ENCODE results near the gene GALNTL6. TPM values are rescaled to one million over a fixed set of nuclear protein-coding genes. Genes with fewer than 3 reads are reported as not detected.

The GALNTL6 gene
- total and polyA plus RNA-seq, 4 donors: 0.08 to 0.09 (median 0.09) TPM; not detected in 1

DNA sequence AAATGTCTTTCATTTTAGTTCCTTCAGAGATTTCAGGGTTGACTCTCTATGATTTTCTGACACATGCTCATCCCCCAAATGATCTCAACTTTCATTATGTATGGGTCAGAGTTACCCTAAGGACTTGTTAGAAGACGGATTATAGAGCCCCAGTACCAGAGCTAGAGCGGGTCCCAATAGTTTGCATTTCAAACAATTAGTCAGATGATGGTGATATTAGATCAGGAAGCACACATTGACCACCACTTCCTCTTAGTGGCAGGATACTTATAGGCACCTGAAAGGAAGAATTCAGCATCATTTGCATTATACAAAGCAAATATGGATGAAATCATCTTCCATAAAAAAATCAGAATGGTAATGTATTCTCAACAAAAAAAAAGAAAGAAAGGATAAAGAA is 106.1 kb downstream of the GALNTL6 start:
- H3K4me3 ChIP-seq: no peak overlapping the region
- whole genome bisulfite sequencing, 2 donors: 45 to 65% methylated on average over 2 of the region's 2 CpGs
- no peak for ATAC-seq (ENCODE audit: insufficient read depth, low FRiP score)

DNA sequence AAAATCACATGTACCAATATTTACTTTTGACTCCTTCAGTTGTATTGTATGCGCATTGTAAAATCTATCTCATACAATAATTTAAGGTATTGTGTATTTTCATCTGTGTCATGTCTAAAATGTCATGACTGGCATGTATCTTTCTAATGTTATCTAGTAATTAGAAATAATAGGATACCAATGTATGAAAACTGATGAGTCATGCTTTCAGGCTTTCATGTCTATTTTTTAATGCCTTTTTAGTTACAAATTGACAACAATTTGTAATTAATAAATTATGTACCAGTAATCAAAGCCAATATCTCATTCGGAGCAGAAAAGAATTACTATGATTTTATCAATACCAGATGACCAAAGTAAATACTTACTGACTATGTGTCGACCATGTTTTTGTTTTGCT is 107.7 kb downstream of the GALNTL6 start:
- TF ChIP-seq, protein P1, sequence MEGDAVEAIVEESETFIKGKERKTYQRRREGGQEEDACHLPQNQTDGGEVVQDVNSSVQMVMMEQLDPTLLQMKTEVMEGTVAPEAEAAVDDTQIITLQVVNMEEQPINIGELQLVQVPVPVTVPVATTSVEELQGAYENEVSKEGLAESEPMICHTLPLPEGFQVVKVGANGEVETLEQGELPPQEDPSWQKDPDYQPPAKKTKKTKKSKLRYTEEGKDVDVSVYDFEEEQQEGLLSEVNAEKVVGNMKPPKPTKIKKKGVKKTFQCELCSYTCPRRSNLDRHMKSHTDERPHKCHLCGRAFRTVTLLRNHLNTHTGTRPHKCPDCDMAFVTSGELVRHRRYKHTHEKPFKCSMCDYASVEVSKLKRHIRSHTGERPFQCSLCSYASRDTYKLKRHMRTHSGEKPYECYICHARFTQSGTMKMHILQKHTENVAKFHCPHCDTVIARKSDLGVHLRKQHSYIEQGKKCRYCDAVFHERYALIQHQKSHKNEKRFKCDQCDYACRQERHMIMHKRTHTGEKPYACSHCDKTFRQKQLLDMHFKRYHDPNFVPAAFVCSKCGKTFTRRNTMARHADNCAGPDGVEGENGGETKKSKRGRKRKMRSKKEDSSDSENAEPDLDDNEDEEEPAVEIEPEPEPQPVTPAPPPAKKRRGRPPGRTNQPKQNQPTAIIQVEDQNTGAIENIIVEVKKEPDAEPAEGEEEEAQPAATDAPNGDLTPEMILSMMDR (IDR thresholded peaks at IDR 0.05; ENCODE audit: control extremely low read depth, extremely low read depth): no peak
- Histone ChIP-seq H3K4me1 (ENCODE audit: control insufficient read depth in 5 of 5, insufficient read depth in 5 of 5, low read length in 5 of 5) (no peaks in the 10 kb centered on the region), H3K4me3 (no peak overlapping the region), H3K27me3 (ENCODE audit: control insufficient read depth in 3 of 3, insufficient read depth in 3 of 3, low read length in 2 of 3) (no peaks in the 10 kb centered on the region), H3K9ac (ENCODE audit: insufficient read depth in 1 of 2, low read length in 2 of 2) (no peak overlapping the region), H3K27ac (ENCODE audit: low read depth in 1 of 2, low read length in 1 of 2) (no peak overlapping the region), H3K9me3 (ENCODE audit: control insufficient read depth in 4 of 4, insufficient read depth in 3 of 4, low read length in 3 of 4) (no peaks in the 10 kb centered on the region), H3K36me3 (ENCODE audit: control insufficient read depth in 4 of 4, insufficient read depth in 4 of 4, low read length in 4 of 4) (no peaks in the 10 kb centered on the region)
- WGBS, 2 donors: 88 to 91% methylated on average over 3 of the region's 3 CpGs
- ATAC-seq (ENCODE audit: insufficient read depth, low FRiP score) (no peak), DNase-seq (no peak)

More for the DNA sequence above, 106.1 kb downstream of the GALNTL6 start:
- Histone ChIP-seq H3K4me1 (ENCODE audit: control insufficient read depth in 5 of 5, insufficient read depth in 5 of 5, low read length in 5 of 5) (no peaks in the 10 kb centered on the region), H3K27ac (ENCODE audit: low read depth in 1 of 2, low read length in 1 of 2) (no peak overlapping the region), H3K36me3 (ENCODE audit: control insufficient read depth in 4 of 4, insufficient read depth in 4 of 4, low read length in 4 of 4) (no peaks in the 10 kb centered on the region), H3K9me3 (ENCODE audit: control insufficient read depth in 4 of 4, insufficient read depth in 3 of 4, low read length in 3 of 4) (no peaks in the 10 kb centered on the region), H3K27me3 (ENCODE audit: control insufficient read depth in 3 of 3, insufficient read depth in 3 of 3, low read length in 2 of 3) (no peaks in the 10 kb centered on the region), H3K9ac (ENCODE audit: insufficient read depth in 1 of 2, low read length in 2 of 2) (no peak overlapping the region)
- no peak for DNase-seq
- TF ChIP-seq, protein P1 (IDR thresholded peaks at IDR 0.05; ENCODE audit: control extremely low read depth, extremely low read depth): no peak

- no peak for ATAC-seq (ENCODE audit: insufficient read depth, low FRiP score)
These were observed 111.7 kb downstream of the GALNTL6 start for GRCh38 chr4:171924746-171925376.

More at GRCh38 chr4:171924746-171925376, 111.7 kb downstream of the GALNTL6 start:
- no peaks in the 10 kb centered on the region for H3K27me3 ChIP-seq (ENCODE audit: control insufficient read depth in 3 of 3, insufficient read depth in 3 of 3, low read length in 2 of 3)
- no peaks in the 10 kb centered on the region for H3K4me1 ChIP-seq (ENCODE audit: control insufficient read depth in 5 of 5, insufficient read depth in 5 of 5, low read length in 5 of 5)
- H3K9me3 ChIP-seq (ENCODE audit: control insufficient read depth in 4 of 4, insufficient read depth in 3 of 4, low read length in 3 of 4): peaks cover 0 to 6% (median 0%) of the 10 kb centered on the region in 4 donors
- no peak overlapping the region for H3K9ac ChIP-seq (ENCODE audit: insufficient read depth in 1 of 2, low read length in 2 of 2)
- peak in 2 of 3 donors; percentile 0 for DNase-seq
- 67 to 81% methylated on average over 5 of the region's 5 CpGs for WGBS, 2 donors
- no peak overlapping the region for H3K27ac ChIP-seq (ENCODE audit: low read depth in 1 of 2, low read length in 1 of 2)
- H3K36me3 ChIP-seq (ENCODE audit: control insufficient read depth in 4 of 4, insufficient read depth in 4 of 4, low read length in 4 of 4): no peaks in the 10 kb centered on the region
- TF ChIP-seq, protein P1 (IDR thresholded peaks at IDR 0.05; ENCODE audit: control extremely low read depth, extremely low read depth): no peak
- H3K4me3 ChIP-seq: no peak overlapping the region
